HepG2 (cell line): ENCODE measurements around the gene GK. TPM values are rescaled to one million over a fixed set of nuclear protein-coding genes. Genes with fewer than 3 reads are reported as not detected.

Source experiments
- ATM ChIP-seq: fragments of 450-650 bp; IDR thresholded peaks from 2 replicates; pipeline ENCODE4 v1.7.1; 2017; ENCODE audit warnings: mild to moderate bottlenecking, borderline replicate concordance
- BRD4 ChIP-seq: sonication (generic); formaldehyde crosslinking; IDR thresholded peaks from 2 replicates; pipeline ENCODE4 v1.4.0; 2020; ENCODE audit warnings: missing genetic modification reagents
- DPF2 ChIP-seq: sonication (generic); formaldehyde crosslinking; IDR thresholded peaks from 2 replicates; pipeline ENCODE4 v1.4.0; 2020; ENCODE audit warnings: mild to moderate bottlenecking, low read depth, missing genetic modification reagents, borderline replicate concordance
- KDM5A ChIP-seq: fragments of 200-600 bp; sonication (generic); IDR thresholded peaks from 2 replicates; pipeline ENCODE4 v1.7.0; 2018; ENCODE audit warnings: antibody characterized with exemption, mild to moderate bottlenecking, low read length, borderline replicate concordance
- MTF2 ChIP-seq: sonication (generic); formaldehyde crosslinking; IDR thresholded peaks from 2 replicates; pipeline ENCODE4 v1.5.0; 2020; ENCODE audit warnings: missing genetic modification reagents, borderline replicate concordance
- PHF20 ChIP-seq: sonication (generic); formaldehyde crosslinking; IDR thresholded peaks from 2 replicates; pipeline ENCODE4 v1.5.0; 2020; ENCODE audit warnings: mild to moderate bottlenecking, missing genetic modification reagents
- PTBP1 ChIP-seq: fragments of 200-400 bp; formaldehyde crosslinking; IDR thresholded peaks from 2 replicates; pipeline ENCODE4 v1.6.1; 2018; ENCODE audit warnings: low read length, low read depth; ENCODE audit not compliant: poor library complexity, severe bottlenecking
- REXO4 ChIP-seq: sonication (generic); formaldehyde crosslinking; IDR thresholded peaks from 2 replicates; pipeline ENCODE4 v1.8.0; 2022; ENCODE audit warnings: missing genetic modification reagents, mild to moderate bottlenecking, borderline replicate concordance
- RXRB ChIP-seq: IDR thresholded peaks from 2 replicates; pipeline ENCODE4 v1.6.1; 2016; ENCODE audit warnings: borderline replicate concordance, missing genetic modification reagents, missing compliant biosample characterization
- TGIF2 ChIP-seq: IDR thresholded peaks from 2 replicates; pipeline ENCODE4 v1.6.1; 2016; ENCODE audit warnings: control low read depth, missing compliant biosample characterization
- ZBTB1 ChIP-seq: sonication (generic); formaldehyde crosslinking; IDR thresholded peaks from 2 replicates; pipeline ENCODE4 v1.4.0; 2020; ENCODE audit warnings: missing genetic modification reagents, borderline replicate concordance
- ZC3H13 ChIP-seq: sonication (generic); formaldehyde crosslinking; IDR thresholded peaks from 2 replicates; pipeline ENCODE4 v1.8.1; 2023; ENCODE audit warnings: mild to moderate bottlenecking, missing genetic modification reagents, moderate library complexity
- ZMYM4 ChIP-seq: sonication (generic); formaldehyde crosslinking; IDR thresholded peaks from 2 replicates; pipeline ENCODE4 v1.8.1; 2023; ENCODE audit warnings: mild to moderate bottlenecking, missing genetic modification reagents
- ZNF124 ChIP-seq: sonication (generic); formaldehyde crosslinking; IDR thresholded peaks from 2 replicates; pipeline ENCODE4 v1.4.0; 2020; ENCODE audit warnings: missing genetic modification reagents
- ZNF441 ChIP-seq: sonication (generic); formaldehyde crosslinking; IDR thresholded peaks from 2 replicates; pipeline ENCODE4 v1.7.0; 2021; ENCODE audit warnings: missing genetic modification reagents, borderline replicate concordance
- ZNF720 ChIP-seq: sonication (generic); formaldehyde crosslinking; IDR thresholded peaks from 2 replicates; pipeline ENCODE4 v1.4.0; 2020; ENCODE audit warnings: missing genetic modification reagents
- ZNF788 ChIP-seq: sonication (generic); formaldehyde crosslinking; IDR thresholded peaks from 2 replicates; pipeline ENCODE4 v1.5.0; 2020; ENCODE audit warnings: mild to moderate bottlenecking, missing genetic modification reagents, borderline replicate concordance
- ZNF850 ChIP-seq: sonication (generic); formaldehyde crosslinking; conservative IDR thresholded peaks from 2 replicates; pipeline ENCODE4 v1.9.0; 2021; ENCODE audit warnings: mild to moderate bottlenecking, missing genetic modification reagents
- ZSCAN12 ChIP-seq: sonication (generic); formaldehyde crosslinking; IDR thresholded peaks from 2 replicates; pipeline ENCODE4 v1.9.0; 2021; ENCODE audit warnings: mild to moderate bottlenecking, missing genetic modification reagents
- ZSCAN20 ChIP-seq: sonication (generic); formaldehyde crosslinking; IDR thresholded peaks from 2 replicates; pipeline ENCODE4 v1.4.0; 2020; ENCODE audit warnings: missing genetic modification reagents, mild to moderate bottlenecking, borderline replicate concordance
- ZSCAN30 ChIP-seq: sonication (generic); formaldehyde crosslinking; IDR thresholded peaks from 2 replicates; pipeline ENCODE4 v1.5.0; 2020; ENCODE audit warnings: mild to moderate bottlenecking, missing genetic modification reagents
- polyA plus RNA-seq, 8 experiments: library from polyadenylated mRNA; depleted of rRNA in 3 of 8; stranded (reverse) in 7 of 8; unstranded in 1 of 8; fragments of >200 nt; fragmentation: Illumina TruSeq in 4 of 8; extraction: Trizol in 4 of 8; gene quantifications; 2 replicates each; pipeline versions ENCODE4 v1.2.1 to v1.2.3, GENCODE V29; 2011 to 2016; ENCODE audit warnings: low read depth in 4 of 8, missing spikeins in 1 of 8, mixed read lengths in 1 of 8; ENCODE audit not compliant: insufficient read depth in 1 of 8
- total RNA-seq, 5 experiments: library from RNA; depleted of rRNA; stranded (reverse); fragments of >200 nt; fragmentation: Illumina TruSeq; extraction: Trizol; gene quantifications; 2 replicates each; pipeline ENCODE4 v1.2.3, GENCODE V29; 2016; ENCODE audit warnings: low read depth in 1 of 5
- TF ChIP-seq, protein P1 (sequence below): fragments of 450-650 bp; IDR thresholded peaks from 2 replicates; pipeline ENCODE4 v1.6.1; 2017
- TF ChIP-seq, protein P2 (sequence below): IDR thresholded peaks from 2 replicates; pipeline ENCODE4 v1.6.1; 2016
- TF ChIP-seq, protein P3 (sequence below): sonication (generic); formaldehyde crosslinking; IDR thresholded peaks from 2 replicates; pipeline ENCODE4 v1.5.0; 2020; ENCODE audit warnings: missing genetic modification reagents
- TF ChIP-seq, protein P4 (sequence below): sonication (generic); formaldehyde crosslinking; IDR thresholded peaks from 2 replicates; pipeline ENCODE4 v1.4.0; 2020; ENCODE audit warnings: mild to moderate bottlenecking, low read depth, missing genetic modification reagents

Gene GK
- total and polyA plus RNA-seq, 2 of the 13 experiments (the other 11 are each of a cell fraction or from before 2014, with no cell fraction given): 64.2 to 265 TPM

DNA sequence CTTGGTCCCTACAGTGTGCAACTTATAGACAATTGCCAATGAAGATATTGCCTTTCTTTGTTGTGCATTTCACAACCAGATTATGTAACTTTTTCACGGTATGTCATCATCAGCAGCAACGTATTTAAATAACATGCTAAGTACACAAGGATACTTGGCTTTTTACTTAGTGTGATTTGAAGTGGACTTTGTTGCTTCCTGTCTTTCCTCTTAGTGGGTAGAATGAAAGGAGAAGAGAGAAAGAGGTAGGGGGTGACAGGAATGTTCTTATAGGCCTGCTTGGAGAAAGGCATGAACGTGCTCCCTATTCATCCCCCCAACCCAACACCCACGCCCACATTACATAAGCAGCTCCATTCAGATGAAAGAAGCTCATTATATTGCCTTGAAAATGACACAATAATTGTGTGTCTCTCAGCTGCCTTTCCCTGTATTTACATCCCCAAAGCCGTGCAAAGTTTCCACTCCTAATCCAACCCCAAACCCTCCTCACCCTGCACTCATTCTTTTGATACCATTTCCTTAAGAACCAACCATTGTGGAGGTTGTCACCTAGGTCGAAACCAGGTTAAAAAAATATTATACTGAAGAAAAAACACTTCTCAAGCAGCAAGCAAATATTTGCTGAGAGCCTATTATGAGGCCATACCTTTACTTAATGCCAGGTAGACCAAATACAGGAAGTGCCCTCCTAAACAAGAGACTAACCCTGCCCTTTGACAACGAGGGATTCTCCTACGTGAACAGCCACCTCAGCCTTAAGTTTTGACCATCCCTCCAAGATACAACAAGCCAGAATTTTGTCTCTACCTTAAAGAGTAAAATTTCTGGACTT lies 25.2 kb upstream of the GK start (continued):
- TF ChIP-seq ZNF788 (CRISPR knock-in tag) (no peak), KDM5A (no peak), PHF20 (no peak), REXO4 (CRISPR knock-in tag) (no peak), ZNF720 (no peak), MTF2 (CRISPR knock-in tag) (no peak), ZNF124 (CRISPR knock-in tag) (no peak), RXRB (CRISPR knock-in tag) (peak; percentile 86), BRD4 (CRISPR knock-in tag) (peak; percentile 87; the same call in 1 of the 2 replicates), TGIF2 (CRISPR knock-in tag) (no peak), ZBTB1 (CRISPR knock-in tag) (no peak), ZSCAN30 (CRISPR knock-in tag) (no peak), ZC3H13 (CRISPR knock-in tag) (no peak), ZSCAN20 (CRISPR knock-in tag) (no peak), DPF2 (peak; percentile 19; the same call in 1 of the 2 replicates), ZSCAN12 (CRISPR knock-in tag) (no peak), PTBP1 (no peak), ZMYM4 (CRISPR knock-in tag) (peak; percentile 70), ZNF850 (no peak), ATM (no peak), ZNF441 (no peak)
- TF ChIP-seq, protein P1, sequence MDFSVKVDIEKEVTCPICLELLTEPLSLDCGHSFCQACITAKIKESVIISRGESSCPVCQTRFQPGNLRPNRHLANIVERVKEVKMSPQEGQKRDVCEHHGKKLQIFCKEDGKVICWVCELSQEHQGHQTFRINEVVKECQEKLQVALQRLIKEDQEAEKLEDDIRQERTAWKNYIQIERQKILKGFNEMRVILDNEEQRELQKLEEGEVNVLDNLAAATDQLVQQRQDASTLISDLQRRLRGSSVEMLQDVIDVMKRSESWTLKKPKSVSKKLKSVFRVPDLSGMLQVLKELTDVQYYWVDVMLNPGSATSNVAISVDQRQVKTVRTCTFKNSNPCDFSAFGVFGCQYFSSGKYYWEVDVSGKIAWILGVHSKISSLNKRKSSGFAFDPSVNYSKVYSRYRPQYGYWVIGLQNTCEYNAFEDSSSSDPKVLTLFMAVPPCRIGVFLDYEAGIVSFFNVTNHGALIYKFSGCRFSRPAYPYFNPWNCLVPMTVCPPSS: no peak
- TF ChIP-seq, protein P2, sequence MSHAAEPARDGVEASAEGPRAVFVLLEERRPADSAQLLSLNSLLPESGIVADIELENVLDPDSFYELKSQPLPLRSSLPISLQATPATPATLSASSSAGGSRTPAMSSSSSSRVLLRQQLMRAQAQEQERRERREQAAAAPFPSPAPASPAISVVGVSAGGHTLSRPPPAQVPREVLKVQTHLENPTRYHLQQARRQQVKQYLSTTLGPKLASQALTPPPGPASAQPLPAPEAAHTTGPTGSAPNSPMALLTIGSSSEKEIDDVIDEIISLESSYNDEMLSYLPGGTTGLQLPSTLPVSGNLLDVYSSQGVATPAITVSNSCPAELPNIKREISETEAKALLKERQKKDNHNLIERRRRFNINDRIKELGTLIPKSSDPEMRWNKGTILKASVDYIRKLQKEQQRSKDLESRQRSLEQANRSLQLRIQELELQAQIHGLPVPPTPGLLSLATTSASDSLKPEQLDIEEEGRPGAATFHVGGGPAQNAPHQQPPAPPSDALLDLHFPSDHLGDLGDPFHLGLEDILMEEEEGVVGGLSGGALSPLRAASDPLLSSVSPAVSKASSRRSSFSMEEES: no peak
- TF ChIP-seq, protein P3, sequence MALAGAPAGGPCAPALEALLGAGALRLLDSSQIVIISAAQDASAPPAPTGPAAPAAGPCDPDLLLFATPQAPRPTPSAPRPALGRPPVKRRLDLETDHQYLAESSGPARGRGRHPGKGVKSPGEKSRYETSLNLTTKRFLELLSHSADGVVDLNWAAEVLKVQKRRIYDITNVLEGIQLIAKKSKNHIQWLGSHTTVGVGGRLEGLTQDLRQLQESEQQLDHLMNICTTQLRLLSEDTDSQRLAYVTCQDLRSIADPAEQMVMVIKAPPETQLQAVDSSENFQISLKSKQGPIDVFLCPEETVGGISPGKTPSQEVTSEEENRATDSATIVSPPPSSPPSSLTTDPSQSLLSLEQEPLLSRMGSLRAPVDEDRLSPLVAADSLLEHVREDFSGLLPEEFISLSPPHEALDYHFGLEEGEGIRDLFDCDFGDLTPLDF (CRISPR knock-in tag): no peak; the same call in 1 of the 2 replicates
- TF ChIP-seq, protein P4, sequence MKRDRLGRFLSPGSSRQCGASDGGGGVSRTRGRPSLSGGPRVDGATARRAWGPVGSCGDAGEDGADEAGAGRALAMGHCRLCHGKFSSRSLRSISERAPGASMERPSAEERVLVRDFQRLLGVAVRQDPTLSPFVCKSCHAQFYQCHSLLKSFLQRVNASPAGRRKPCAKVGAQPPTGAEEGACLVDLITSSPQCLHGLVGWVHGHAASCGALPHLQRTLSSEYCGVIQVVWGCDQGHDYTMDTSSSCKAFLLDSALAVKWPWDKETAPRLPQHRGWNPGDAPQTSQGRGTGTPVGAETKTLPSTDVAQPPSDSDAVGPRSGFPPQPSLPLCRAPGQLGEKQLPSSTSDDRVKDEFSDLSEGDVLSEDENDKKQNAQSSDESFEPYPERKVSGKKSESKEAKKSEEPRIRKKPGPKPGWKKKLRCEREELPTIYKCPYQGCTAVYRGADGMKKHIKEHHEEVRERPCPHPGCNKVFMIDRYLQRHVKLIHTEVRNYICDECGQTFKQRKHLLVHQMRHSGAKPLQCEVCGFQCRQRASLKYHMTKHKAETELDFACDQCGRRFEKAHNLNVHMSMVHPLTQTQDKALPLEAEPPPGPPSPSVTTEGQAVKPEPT (CRISPR knock-in tag): no peak
